ENCODE results near the gene ORAI3.

Gene ORAI3

GRCh38 chr16:30920891-30921290 lies 28.0 kb upstream of the ORAI3 start:
- Mint-ChIP-seq H3K27ac (no peak overlapping the region), H3K36me3 (ENCODE audit: low read depth) (no peaks in the 10 kb centered on the region), H3K4me3 (no peak overlapping the region), H3K27me3 (no peaks in the 10 kb centered on the region), H3K4me1 (ENCODE audit: low read depth) (peaks cover 10% of the 10 kb centered on the region), H3K9me3 (no peaks in the 10 kb centered on the region)

DNA sequence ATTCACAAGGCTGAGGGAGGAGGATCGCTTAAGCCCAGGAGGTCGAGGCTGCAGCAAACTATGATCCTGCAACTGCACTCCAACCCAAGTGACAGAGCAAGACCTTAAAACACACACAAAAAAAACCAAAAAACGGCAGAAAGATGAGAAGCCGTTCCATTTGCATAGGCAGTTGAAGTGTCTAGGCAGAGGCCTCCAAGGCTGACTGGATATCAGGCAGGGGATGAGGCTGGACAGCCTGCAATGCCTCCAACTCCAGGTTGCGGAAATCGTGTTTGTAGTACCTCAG lies 27.5 kb upstream of the ORAI3 start:
- Mint-ChIP-seq H3K27me3 (no peaks in the 10 kb centered on the region), H3K36me3 (ENCODE audit: low read depth) (no peaks in the 10 kb centered on the region), H3K4me3 (peak overlapping the region; percentile 100), H3K27ac (peak overlapping the region; percentile 100), H3K9me3 (no peaks in the 10 kb centered on the region), H3K4me1 (ENCODE audit: low read depth) (peaks cover 10% of the 10 kb centered on the region)

DNA sequence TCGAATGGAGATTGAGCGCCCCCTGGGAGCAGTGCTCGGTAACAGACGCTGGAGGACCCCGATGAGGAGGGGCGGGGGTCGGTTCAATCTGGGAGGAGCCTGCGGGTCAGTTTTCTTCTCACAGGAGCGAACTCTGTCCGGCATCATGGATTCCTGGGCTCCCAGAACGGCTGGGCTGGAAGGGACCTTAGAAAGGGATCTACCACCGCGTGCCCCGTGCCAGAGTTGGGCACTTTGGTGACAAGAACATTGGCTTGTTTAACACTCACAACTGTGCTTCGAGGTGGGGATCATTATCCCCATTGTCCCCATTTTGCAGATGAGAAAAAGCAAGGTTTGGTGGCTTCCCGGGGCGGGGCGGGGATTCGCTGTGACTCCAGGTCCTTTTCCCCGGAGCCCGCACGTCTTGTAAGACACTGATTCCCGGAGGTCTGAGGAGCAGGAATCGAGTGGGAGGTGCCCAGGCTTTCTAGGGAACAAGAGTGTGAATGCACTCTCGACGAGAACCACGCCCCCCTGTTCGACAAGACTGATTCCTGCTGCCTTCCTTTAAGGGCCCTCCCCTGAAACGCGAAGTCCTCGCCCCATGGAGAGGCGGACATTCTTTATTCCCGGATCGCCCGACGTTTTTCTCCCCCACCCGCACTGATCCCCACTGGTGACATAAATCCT lies 27.0 kb upstream of the ORAI3 start:
- peaks cover 10% of the 10 kb centered on the region for H3K4me1 Mint-ChIP-seq (ENCODE audit: low read depth)
- H3K4me3 Mint-ChIP-seq = peak overlapping the region; percentile 100
- no peaks in the 10 kb centered on the region for H3K27me3 Mint-ChIP-seq
- H3K27ac Mint-ChIP-seq = peak overlapping the region; percentile 100
- H3K9me3 Mint-ChIP-seq = no peaks in the 10 kb centered on the region
- no peaks in the 10 kb centered on the region for H3K36me3 Mint-ChIP-seq (ENCODE audit: low read depth)

GRCh38 chr16:30922420-30922959 lies 26.4 kb upstream of the ORAI3 start:
- Mint-ChIP-seq H3K9me3 (no peaks in the 10 kb centered on the region), H3K36me3 (ENCODE audit: low read depth) (no peaks in the 10 kb centered on the region), H3K27me3 (no peaks in the 10 kb centered on the region), H3K27ac (peak overlapping the region; percentile 100), H3K4me1 (ENCODE audit: low read depth) (peaks cover 10% of the 10 kb centered on the region), H3K4me3 (peak overlapping the region; percentile 100)

- Mint-ChIP-seq H3K27ac (peak overlapping the region; percentile 100), H3K36me3 (ENCODE audit: low read depth) (no peaks in the 10 kb centered on the region), H3K9me3 (no peaks in the 10 kb centered on the region), H3K4me3 (peak overlapping the region; percentile 100), H3K27me3 (no peaks in the 10 kb centered on the region), H3K4me1 (ENCODE audit: low read depth) (peaks cover 10% of the 10 kb centered on the region)
Observed at GRCh38 chr16:30922960-30923535, 25.8 kb upstream of the ORAI3 start.

- Mint-ChIP-seq H3K27ac (peak within 1 kb of the TSS; percentile 100), H3K4me3 (peak within 1 kb of the TSS; percentile 100), H3K36me3 (ENCODE audit: low read depth) (no peaks in the 10 kb centered on the region), H3K4me1 (ENCODE audit: low read depth) (peaks cover 10% of the 10 kb centered on the region), H3K27me3 (no peaks in the 10 kb centered on the region), H3K9me3 (no peaks in the 10 kb centered on the region)
Observed at GRCh38 chr16:30923554-30924075, 25.3 kb upstream of the ORAI3 start, which contains the start of gene FBXL19. Gene FBXL19 (plus strand): TSS chr16:30923572. CDS start chr16:30925755, 2,183 bp downstream.

GRCh38 chr16:30924076-30924912 lies 24.6 kb upstream of the ORAI3 start:
- Mint-ChIP-seq H3K27ac (peak overlapping the region; percentile 40), H3K4me1 (ENCODE audit: low read depth) (peaks cover 10% of the 10 kb centered on the region), H3K27me3 (no peaks in the 10 kb centered on the region), H3K4me3 (peak overlapping the region; percentile 78), H3K36me3 (ENCODE audit: low read depth) (peaks cover 5% of the 10 kb centered on the region), H3K9me3 (no peaks in the 10 kb centered on the region)

- Mint-ChIP-seq H3K4me3 (peak overlapping the region; percentile 78), H3K27me3 (no peaks in the 10 kb centered on the region), H3K9me3 (no peaks in the 10 kb centered on the region), H3K36me3 (ENCODE audit: low read depth) (peaks cover 5% of the 10 kb centered on the region), H3K4me1 (ENCODE audit: low read depth) (peaks cover 10% of the 10 kb centered on the region), H3K27ac (peak overlapping the region; percentile 40)
Observed at GRCh38 chr16:30924913-30925631, 23.8 kb upstream of the ORAI3 start.

DNA sequence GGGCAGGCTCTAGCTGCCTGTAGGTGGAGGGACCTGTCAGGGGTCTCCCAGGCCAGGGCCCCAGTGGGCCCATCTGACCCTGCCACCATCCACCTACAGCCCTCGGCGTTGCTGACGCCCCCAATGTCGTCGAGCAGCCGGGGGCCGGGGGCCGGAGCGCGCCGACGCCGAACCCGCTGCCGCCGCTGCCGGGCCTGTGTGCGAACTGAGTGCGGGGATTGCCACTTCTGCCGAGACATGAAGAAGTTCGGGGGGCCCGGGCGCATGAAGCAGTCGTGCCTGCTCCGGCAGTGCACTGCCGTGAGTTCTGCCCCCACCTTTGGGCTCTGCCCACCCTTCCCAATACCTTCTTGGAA lies 23.3 kb upstream of the ORAI3 start:
- no peaks in the 10 kb centered on the region for H3K27me3 Mint-ChIP-seq
- no peak overlapping the region for H3K27ac Mint-ChIP-seq
- peaks cover 10% of the 10 kb centered on the region for H3K4me1 Mint-ChIP-seq (ENCODE audit: low read depth)
- peaks cover 5% of the 10 kb centered on the region for H3K36me3 Mint-ChIP-seq (ENCODE audit: low read depth)
- no peaks in the 10 kb centered on the region for H3K9me3 Mint-ChIP-seq
- no peak overlapping the region for H3K4me3 Mint-ChIP-seq

GRCh38 chr16:30925995-30926811 lies 22.7 kb upstream of the ORAI3 start:
- Mint-ChIP-seq H3K4me1 (ENCODE audit: low read depth) (peaks cover 10% of the 10 kb centered on the region), H3K27ac (no peak overlapping the region), H3K4me3 (no peak overlapping the region), H3K9me3 (no peaks in the 10 kb centered on the region), H3K36me3 (ENCODE audit: low read depth) (peaks cover 10% of the 10 kb centered on the region), H3K27me3 (no peaks in the 10 kb centered on the region)

- H3K27ac Mint-ChIP-seq = no peak overlapping the region
- peaks cover 14% of the 10 kb centered on the region for H3K36me3 Mint-ChIP-seq (ENCODE audit: low read depth)
- no peak overlapping the region for H3K4me3 Mint-ChIP-seq
- no peaks in the 10 kb centered on the region for H3K9me3 Mint-ChIP-seq
- H3K4me1 Mint-ChIP-seq (ENCODE audit: low read depth) = peaks cover 5% of the 10 kb centered on the region
- no peaks in the 10 kb centered on the region for H3K27me3 Mint-ChIP-seq
Observed at GRCh38 chr16:30926937-30927788, 21.7 kb upstream of the ORAI3 start.

DNA sequence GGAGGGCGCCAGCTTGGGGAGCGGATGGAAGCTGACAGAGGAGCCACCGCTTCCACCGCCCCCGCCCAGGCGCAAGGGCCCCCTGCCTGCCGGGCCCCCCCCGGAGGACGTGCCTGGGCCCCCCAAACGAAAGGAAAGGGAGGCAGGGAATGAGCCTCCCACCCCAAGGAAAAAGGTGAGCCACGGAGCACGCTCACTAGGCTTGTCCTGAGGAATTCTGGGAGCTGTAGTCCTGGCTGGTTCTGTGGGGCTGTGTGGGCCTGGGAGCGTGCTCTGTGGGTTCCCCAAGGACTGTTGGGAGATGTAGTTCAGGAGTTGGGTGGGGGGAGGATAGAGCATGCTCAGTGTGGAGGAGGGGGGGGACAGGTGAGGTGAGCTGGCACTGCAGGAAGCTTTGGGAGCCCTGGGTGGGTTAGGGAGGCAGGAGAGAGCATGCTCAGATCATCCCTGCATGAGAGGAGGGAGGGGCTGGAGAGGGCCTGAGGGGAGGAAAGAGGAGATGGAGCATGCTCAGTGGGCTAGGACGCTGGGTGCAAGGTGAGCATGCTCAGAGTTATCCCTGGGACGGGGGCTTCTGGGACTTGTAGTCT lies 21.0 kb upstream of the ORAI3 start:
- no peaks in the 10 kb centered on the region for H3K27me3 Mint-ChIP-seq
- H3K27ac Mint-ChIP-seq = no peak overlapping the region
- no peaks in the 10 kb centered on the region for H3K9me3 Mint-ChIP-seq
- peaks cover 19% of the 10 kb centered on the region for H3K36me3 Mint-ChIP-seq (ENCODE audit: low read depth)
- no peak overlapping the region for H3K4me3 Mint-ChIP-seq
- peaks cover 5% of the 10 kb centered on the region for H3K4me1 Mint-ChIP-seq (ENCODE audit: low read depth)

DNA sequence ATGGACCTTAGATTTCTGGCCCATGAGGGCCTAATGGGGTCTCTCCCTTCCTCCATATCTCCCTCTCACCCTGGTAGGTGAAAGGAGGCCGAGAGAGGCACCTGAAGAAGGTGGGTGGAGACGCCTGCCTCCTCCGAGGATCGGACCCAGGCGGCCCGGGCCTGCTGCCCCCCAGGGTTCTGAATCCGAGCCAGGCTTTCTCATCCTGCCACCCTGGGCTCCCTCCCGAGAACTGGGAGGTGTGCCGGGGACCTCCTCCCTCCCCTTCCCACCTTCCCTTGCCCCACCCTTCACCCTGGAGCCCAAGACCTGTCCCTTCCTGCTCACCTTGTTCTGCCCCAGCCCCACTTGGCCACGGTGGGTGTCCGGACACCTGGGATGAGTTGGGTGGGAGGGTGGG lies 20.5 kb upstream of the ORAI3 start:
- Mint-ChIP-seq H3K9me3 (no peaks in the 10 kb centered on the region), H3K27me3 (no peaks in the 10 kb centered on the region), H3K4me3 (no peak overlapping the region), H3K4me1 (ENCODE audit: low read depth) (peaks cover 5% of the 10 kb centered on the region), H3K36me3 (ENCODE audit: low read depth) (peaks cover 19% of the 10 kb centered on the region), H3K27ac (no peak overlapping the region)

Data from stimulated activated naive CD8-positive, alpha-beta T cell treated with anti-CD3 and anti-CD28 coated beads, Interleukin-15, Interleukin-2, amounts not matched to agents 100 ng/mL and 50 ng/mL, for 24 hours (primary cell).